OCI-LY3 (cell line): Measurements from ENCODE around the gene NHS.

Experiments used
- EZH2phosphoT487 ChIP-seq: fragments of 200-600 bp; shearing (Covaris generic); IDR thresholded peaks from 2 replicates; pipeline ENCODE4 v1.6.1; 2018; ENCODE audit warnings: antibody characterized with exemption, mixed run types, low read depth
- TF ChIP-seq, protein P1 (sequence below): fragments of 200-600, 300-600 bp; sonication (generic); IDR thresholded peaks from 2 replicates; pipeline ENCODE4 v1.5.1; 2014; ENCODE audit warnings: antibody characterized with exemption, low read length, low read depth

DNA sequence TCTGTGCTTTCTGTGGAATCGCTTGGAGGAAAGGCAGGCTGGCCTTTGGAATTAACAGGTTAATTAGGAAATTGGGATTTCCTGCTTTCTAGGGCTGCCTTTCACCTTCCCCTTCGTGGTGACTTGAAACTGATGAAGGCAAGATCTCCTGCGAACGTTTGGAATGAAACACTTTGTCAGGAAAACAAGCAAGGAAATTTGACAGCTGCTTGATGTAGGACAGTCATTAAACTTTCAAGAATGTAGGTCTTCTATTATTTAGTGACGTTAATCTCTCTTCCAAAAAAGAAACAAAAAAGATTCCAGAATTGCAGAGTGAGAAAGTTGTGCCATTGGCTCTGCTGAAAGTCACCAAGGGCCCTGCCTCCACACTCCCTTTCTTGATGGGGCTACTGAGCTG is 206.6 kb downstream of the NHS start:
- TF ChIP-seq, protein P1, sequence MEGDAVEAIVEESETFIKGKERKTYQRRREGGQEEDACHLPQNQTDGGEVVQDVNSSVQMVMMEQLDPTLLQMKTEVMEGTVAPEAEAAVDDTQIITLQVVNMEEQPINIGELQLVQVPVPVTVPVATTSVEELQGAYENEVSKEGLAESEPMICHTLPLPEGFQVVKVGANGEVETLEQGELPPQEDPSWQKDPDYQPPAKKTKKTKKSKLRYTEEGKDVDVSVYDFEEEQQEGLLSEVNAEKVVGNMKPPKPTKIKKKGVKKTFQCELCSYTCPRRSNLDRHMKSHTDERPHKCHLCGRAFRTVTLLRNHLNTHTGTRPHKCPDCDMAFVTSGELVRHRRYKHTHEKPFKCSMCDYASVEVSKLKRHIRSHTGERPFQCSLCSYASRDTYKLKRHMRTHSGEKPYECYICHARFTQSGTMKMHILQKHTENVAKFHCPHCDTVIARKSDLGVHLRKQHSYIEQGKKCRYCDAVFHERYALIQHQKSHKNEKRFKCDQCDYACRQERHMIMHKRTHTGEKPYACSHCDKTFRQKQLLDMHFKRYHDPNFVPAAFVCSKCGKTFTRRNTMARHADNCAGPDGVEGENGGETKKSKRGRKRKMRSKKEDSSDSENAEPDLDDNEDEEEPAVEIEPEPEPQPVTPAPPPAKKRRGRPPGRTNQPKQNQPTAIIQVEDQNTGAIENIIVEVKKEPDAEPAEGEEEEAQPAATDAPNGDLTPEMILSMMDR: no peak
- TF ChIP-seq EZH2phosphoT487: no peak
